Measurements from ENCODE around the gene ARG1. TPM values are rescaled to one million over a fixed set of nuclear protein-coding genes. Genes with fewer than 3 reads are reported as not detected.

Gene ARG1
- total RNA-seq, 1 experiment from 2014 or later: not detected

GRCh38 chr6:131552572-131552971 is 20.5 kb upstream of the ARG1 start:
- CTCF ChIA-PET: no interaction called here

DNA sequence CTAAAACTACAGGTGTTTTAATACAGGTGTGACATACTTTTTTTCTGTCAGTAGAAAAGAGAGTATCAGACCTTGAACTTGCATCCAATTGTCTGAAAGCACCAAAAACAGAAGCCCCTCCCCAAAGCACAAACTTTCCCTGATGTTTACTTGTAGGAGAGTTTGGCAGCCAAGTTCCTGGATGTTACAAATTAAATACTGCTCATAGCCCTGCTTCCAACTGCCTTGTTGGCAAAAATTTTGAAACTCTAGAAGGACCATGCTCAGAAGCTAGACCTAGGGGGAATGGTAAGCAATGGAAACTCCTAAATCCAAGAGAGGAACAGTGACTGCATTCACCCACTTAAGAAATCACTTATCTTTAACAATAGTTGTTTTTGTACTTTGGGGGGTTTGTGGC is 17.0 kb upstream of the ARG1 start:
- no peak for DNase-seq
- Histone ChIP-seq H3K79me2 (ENCODE audit: low read depth) (no peaks in the 10 kb centered on the region), H3K9me2 (ENCODE audit: insufficient read depth) (no peaks in the 10 kb centered on the region), H3K27me3 (ENCODE audit: insufficient read depth, low read depth) (no peaks in the 10 kb centered on the region), H3K9me3 (ENCODE audit: insufficient read depth, low read depth) (no peaks in the 10 kb centered on the region), H3K36me3 (ENCODE audit: low read depth) (no peaks in the 10 kb centered on the region), H3K4me2 (no peak overlapping the region), H2AFZ (no peak overlapping the region), H3F3A (ENCODE audit: insufficient read depth, low read depth) (no peaks in the 10 kb centered on the region), H4K20me1 (ENCODE audit: insufficient read depth) (no peaks in the 10 kb centered on the region), H3K27ac (no peak overlapping the region), H3K4me1 (replicated peaks; ENCODE audit: insufficient read depth) (no peaks in the 10 kb centered on the region), H3K4me3 (no peak overlapping the region)
- POLR2A ChIA-PET (ENCODE audit: unreplicated experiment): no interaction called here
- CTCF ChIA-PET: no interaction called here
- TF ChIP-seq CTCF (conservative IDR thresholded peaks at IDR 0.05) (no peak), EZH2 (IDR thresholded peaks at IDR 0.05; ENCODE audit: low read depth) (no peak)
- intact Hi-C loops (cut with micrococcal nuclease; ENCODE audit: unreplicated experiment): no loop called here
- BruUV-seq (replicated peaks): no TSS peak

More at GRCh38 chr6:131552572-131552971, 20.5 kb upstream of the ARG1 start:
- Histone ChIP-seq H3K4me3 (no peak overlapping the region), H3K4me1 (replicated peaks; ENCODE audit: insufficient read depth) (no peaks in the 10 kb centered on the region), H3K9me2 (ENCODE audit: insufficient read depth) (no peaks in the 10 kb centered on the region), H3K9me3 (ENCODE audit: insufficient read depth, low read depth) (no peaks in the 10 kb centered on the region), H3K4me2 (no peak overlapping the region), H2AFZ (no peak overlapping the region), H3F3A (ENCODE audit: insufficient read depth, low read depth) (no peaks in the 10 kb centered on the region), H3K27me3 (ENCODE audit: insufficient read depth, low read depth) (no peaks in the 10 kb centered on the region), H3K36me3 (ENCODE audit: low read depth) (no peaks in the 10 kb centered on the region), H4K20me1 (ENCODE audit: insufficient read depth) (no peaks in the 10 kb centered on the region), H3K79me2 (ENCODE audit: low read depth) (no peaks in the 10 kb centered on the region), H3K27ac (no peak overlapping the region)
- BruUV-seq (replicated peaks): no TSS peak
- intact Hi-C loops (cut with micrococcal nuclease; ENCODE audit: unreplicated experiment): no loop called here
- DNase-seq: no peak
- TF ChIP-seq CTCF (conservative IDR thresholded peaks at IDR 0.05): no peak
- no peak for TF ChIP-seq EZH2 (IDR thresholded peaks at IDR 0.05; ENCODE audit: low read depth)
- POLR2A ChIA-PET (ENCODE audit: unreplicated experiment): no interaction called here

DNA sequence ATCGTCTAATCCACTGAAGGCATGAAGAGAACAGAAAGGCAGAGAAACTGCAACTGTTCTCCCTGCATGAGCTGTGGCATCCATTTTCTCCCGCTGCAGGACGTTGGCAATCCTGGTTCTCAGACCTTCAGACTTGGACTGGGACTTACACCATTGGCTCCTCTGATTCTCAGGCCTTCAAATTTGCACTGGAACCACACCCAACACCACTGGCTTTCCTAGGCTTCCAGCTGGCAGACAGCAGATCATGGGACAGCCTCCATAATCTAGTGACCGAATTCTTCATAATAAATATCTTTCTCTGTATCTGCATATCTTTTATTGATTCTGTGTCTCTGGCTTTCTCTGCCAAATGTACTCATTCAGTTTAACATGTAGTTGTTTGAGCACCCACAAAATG is 14.1 kb upstream of the ARG1 start:
- H3K36me3 ChIP-seq (ENCODE audit: low read depth): no peaks in the 10 kb centered on the region
- no peaks in the 10 kb centered on the region for H3K4me1 ChIP-seq (replicated peaks; ENCODE audit: insufficient read depth)
- H4K20me1 ChIP-seq (ENCODE audit: insufficient read depth): no peaks in the 10 kb centered on the region
- peak overlapping the region; percentile 45; the same call in 1 of the 2 replicates for H2AFZ ChIP-seq
- H3K4me3 ChIP-seq: no peak overlapping the region
- no peaks in the 10 kb centered on the region for H3K9me3 ChIP-seq (ENCODE audit: insufficient read depth, low read depth)
- CTCF ChIA-PET: no interaction called here
- BruUV-seq (replicated peaks): no TSS peak
- TF ChIP-seq CTCF (conservative IDR thresholded peaks at IDR 0.05) (no peak), EZH2 (IDR thresholded peaks at IDR 0.05; ENCODE audit: low read depth) (no peak)
- H3K4me2 ChIP-seq: no peak overlapping the region
- intact Hi-C loops (cut with micrococcal nuclease; ENCODE audit: unreplicated experiment): no loop called here
- POLR2A ChIA-PET (ENCODE audit: unreplicated experiment): no interaction called here
- no peak for DNase-seq
- no peaks in the 10 kb centered on the region for H3K27me3 ChIP-seq (ENCODE audit: insufficient read depth, low read depth)
- no peak overlapping the region for H3K27ac ChIP-seq
- no peaks in the 10 kb centered on the region for H3K79me2 ChIP-seq (ENCODE audit: low read depth)
- no peaks in the 10 kb centered on the region for H3K9me2 ChIP-seq (ENCODE audit: insufficient read depth)
- no peaks in the 10 kb centered on the region for H3F3A ChIP-seq (ENCODE audit: insufficient read depth, low read depth)
